ENCODE data around the gene OPA3. TPM values are rescaled to one million over a fixed set of nuclear protein-coding genes. Genes with fewer than 3 reads are reported as not detected.

OPA3 gene
- total RNA-seq, 3 donors from 2014 or later, result 6.6 to 11.4 (median 7.2) TPM

- DNase-seq (ENCODE audit: low spot score in 2 of 2), result no peak
- no peak overlapping the region for H3K4me3 ChIP-seq
- H3K27ac ChIP-seq, result no peak overlapping the region
- TF ChIP-seq POLR2AphosphoS5 (IDR thresholded peaks at IDR 0.05) (no peak), POLR2A (IDR thresholded peaks at IDR 0.05) (no peak)
- no peaks in the 10 kb centered on the region for H3K9me3 ChIP-seq
- H3K36me3 ChIP-seq, result no peaks in the 10 kb centered on the region
- H3K27me3 ChIP-seq, result no peaks in the 10 kb centered on the region
- intact Hi-C loops (cut with DNase I; ENCODE audit: low total_unique reads), result no loop called here
- H3K4me1 ChIP-seq, result peaks cover 0 to 11% of the 10 kb centered on the region in 2 donors
Observed at GRCh38 chr19:45517238-45517637, 67.4 kb downstream of the OPA3 start.

GRCh38 chr19:45515807-45516401 lies 68.7 kb downstream of the OPA3 start:
- Histone ChIP-seq H3K9me3 (no peaks in the 10 kb centered on the region), H3K27ac (peak overlapping the region; percentile 17 to 80), H3K4me3 (no peak overlapping the region), H3K4me1 (peaks cover 0 to 11% of the 10 kb centered on the region in 2 donors), H3K27me3 (no peaks in the 10 kb centered on the region), H3K36me3 (no peaks in the 10 kb centered on the region)
- intact Hi-C loops (cut with DNase I; ENCODE audit: low total_unique reads), result no loop called here
- TF ChIP-seq, protein P1, sequence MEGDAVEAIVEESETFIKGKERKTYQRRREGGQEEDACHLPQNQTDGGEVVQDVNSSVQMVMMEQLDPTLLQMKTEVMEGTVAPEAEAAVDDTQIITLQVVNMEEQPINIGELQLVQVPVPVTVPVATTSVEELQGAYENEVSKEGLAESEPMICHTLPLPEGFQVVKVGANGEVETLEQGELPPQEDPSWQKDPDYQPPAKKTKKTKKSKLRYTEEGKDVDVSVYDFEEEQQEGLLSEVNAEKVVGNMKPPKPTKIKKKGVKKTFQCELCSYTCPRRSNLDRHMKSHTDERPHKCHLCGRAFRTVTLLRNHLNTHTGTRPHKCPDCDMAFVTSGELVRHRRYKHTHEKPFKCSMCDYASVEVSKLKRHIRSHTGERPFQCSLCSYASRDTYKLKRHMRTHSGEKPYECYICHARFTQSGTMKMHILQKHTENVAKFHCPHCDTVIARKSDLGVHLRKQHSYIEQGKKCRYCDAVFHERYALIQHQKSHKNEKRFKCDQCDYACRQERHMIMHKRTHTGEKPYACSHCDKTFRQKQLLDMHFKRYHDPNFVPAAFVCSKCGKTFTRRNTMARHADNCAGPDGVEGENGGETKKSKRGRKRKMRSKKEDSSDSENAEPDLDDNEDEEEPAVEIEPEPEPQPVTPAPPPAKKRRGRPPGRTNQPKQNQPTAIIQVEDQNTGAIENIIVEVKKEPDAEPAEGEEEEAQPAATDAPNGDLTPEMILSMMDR (IDR thresholded peaks at IDR 0.05), result no peak
- TF ChIP-seq POLR2AphosphoS5 (IDR thresholded peaks at IDR 0.05) (no peak), POLR2A (IDR thresholded peaks at IDR 0.05) (no peak)
- no peak for DNase-seq (ENCODE audit: low spot score in 2 of 2)

DNA sequence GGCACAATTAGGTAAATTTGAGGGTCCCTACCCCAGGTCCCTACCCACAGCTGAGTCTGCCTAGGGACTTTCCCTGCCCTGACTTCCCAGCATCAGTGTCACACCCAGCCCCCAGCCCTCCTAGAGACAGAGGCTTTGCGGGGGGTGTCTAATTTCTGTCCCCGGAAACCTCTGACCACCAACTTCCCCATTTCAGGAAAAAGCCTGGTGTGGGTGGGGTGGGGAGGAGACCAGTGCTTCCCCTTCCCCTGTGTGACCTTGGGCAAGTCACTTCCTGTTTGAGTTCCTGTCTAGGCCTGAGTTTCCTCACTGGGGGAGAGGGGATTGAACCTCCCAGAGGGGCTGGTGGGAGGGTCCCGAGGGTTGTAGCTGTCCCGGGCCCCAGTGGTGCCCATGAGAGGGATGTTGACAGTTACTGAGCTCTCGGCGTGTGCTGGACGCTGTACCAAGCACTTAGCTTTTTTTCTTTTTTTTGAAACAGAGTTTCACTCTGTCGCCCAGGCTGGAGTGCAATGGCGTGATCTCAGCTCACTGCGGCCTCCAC lies 69.4 kb downstream of the OPA3 start:
- intact Hi-C loops (cut with DNase I; ENCODE audit: low total_unique reads), result no loop called here
- Histone ChIP-seq H3K27me3 (no peaks in the 10 kb centered on the region), H3K9me3 (no peaks in the 10 kb centered on the region), H3K4me3 (no peak overlapping the region), H3K4me1 (peaks cover 0 to 11% of the 10 kb centered on the region in 2 donors), H3K36me3 (no peaks in the 10 kb centered on the region), H3K27ac (peak overlapping the region; percentile 80 to 82)
- DNase-seq (ENCODE audit: low spot score in 2 of 2), result no peak
- TF ChIP-seq, protein P1 (IDR thresholded peaks at IDR 0.05), result no peak
- TF ChIP-seq POLR2A (IDR thresholded peaks at IDR 0.05), result no peak

DNA sequence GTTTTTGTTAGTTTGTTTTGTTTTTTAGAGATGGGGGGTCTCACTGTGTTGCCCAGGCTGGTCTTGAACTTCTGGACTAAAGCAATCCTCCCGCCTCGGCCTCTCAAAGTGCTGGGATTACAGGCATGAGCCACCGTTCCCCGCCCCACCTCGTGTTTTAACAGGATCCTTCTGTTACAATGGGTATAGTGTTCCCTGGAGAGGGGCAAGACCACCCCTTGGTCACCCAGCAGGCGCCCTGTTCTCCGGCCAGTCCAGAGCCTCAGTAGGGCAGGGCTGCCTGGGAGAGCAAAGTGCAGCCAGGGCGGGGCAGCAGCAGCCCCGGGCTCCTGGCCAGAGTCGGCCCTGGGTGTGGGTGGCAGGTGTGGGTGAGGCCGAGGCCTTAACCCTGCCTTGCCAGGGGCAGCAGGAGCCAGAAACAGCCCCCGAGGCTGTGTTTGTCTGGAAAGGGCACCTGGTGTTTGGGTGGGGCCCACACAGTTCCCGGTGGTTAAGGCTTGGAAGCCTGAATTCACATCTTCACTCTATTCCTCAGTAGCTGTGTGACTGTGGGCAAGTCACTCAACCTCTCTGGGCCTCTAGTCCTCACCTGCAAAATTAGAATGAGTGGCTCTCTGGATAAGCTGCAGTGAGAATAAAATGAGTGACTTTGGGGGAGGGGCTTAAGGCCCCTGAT lies 70.1 kb downstream of the OPA3 start:
- peaks cover 4 to 11% of the 10 kb centered on the region in 2 donors for H3K4me1 ChIP-seq
- TF ChIP-seq POLR2AphosphoS5 (IDR thresholded peaks at IDR 0.05), result no peak
- TF ChIP-seq POLR2A (IDR thresholded peaks at IDR 0.05), result no peak
- TF ChIP-seq, protein P1 (IDR thresholded peaks at IDR 0.05), result no peak
- no peaks in the 10 kb centered on the region for H3K9me3 ChIP-seq
- peak overlapping the region in 1 of 3 donors; percentile 34 for H3K4me3 ChIP-seq
- no peaks in the 10 kb centered on the region for H3K27me3 ChIP-seq
- H3K36me3 ChIP-seq, result no peaks in the 10 kb centered on the region
- peak overlapping the region; percentile 80 to 82 for H3K27ac ChIP-seq
- no peak for DNase-seq (ENCODE audit: low spot score in 2 of 2)
- intact Hi-C loops (cut with DNase I; ENCODE audit: low total_unique reads), result no loop called here

DNA sequence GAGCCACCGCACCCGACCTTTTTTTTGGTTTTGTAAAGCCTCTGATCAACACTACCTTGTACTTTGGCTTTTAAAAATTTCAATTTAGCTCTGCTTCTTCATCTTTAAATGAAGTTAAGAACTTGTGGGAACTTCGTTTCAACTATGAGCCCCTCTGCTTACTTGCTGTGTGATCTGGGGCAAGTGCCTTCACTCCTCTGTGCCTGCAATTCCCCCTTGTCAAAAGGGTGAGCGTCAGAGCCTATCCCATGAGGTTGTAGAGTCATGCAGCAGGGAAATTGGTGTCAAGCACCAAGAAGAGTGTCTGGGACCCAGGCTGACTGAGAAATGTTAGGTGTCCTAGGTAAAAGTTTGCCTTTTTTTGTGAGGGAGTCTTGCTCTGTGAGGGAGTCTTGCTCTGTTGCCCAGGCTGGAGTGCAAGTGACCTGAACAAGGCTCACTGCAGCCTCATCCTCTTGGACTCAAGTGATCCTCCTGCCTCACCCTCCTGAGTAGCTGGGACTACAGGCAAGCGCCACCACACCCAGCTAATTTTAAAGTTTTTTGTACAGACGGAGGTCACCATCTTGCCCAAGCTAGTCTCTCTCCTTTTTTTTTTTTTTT lies 71.6 kb downstream of the OPA3 start:
- intact Hi-C loops (cut with DNase I; ENCODE audit: low total_unique reads), result no loop called here
- Histone ChIP-seq H3K9me3 (no peaks in the 10 kb centered on the region), H3K4me1 (peaks cover 4 to 11% of the 10 kb centered on the region in 2 donors), H3K27ac (peak overlapping the region; percentile 7 to 82), H3K36me3 (no peaks in the 10 kb centered on the region), H3K27me3 (no peaks in the 10 kb centered on the region), H3K4me3 (no peak overlapping the region)
- TF ChIP-seq POLR2AphosphoS5 (IDR thresholded peaks at IDR 0.05), result no peak
- TF ChIP-seq, protein P1 (IDR thresholded peaks at IDR 0.05), result no peak
- no peak for TF ChIP-seq POLR2A (IDR thresholded peaks at IDR 0.05)
- no peak for DNase-seq (ENCODE audit: low spot score in 2 of 2)
